Gastrocnemius medialis (tissue), 4 donors: ENCODE measurements around the gene CBL. TPM values are rescaled to one million over a fixed set of nuclear protein-coding genes. Genes with fewer than 3 reads are reported as not detected.

Source experiments
- ATAC-seq, 2 donors: fragments of 150-250 bp; one replicate each; pipeline ENCODE4 v1.9.1; 2016
- DNase-seq, 2 donors: peaks; one replicate each; pipeline ENCODE4 v3.0.0-alpha.2; 2019
- H3K27ac ChIP-seq, 4 donors: fragments of 200-600 bp; sonication (generic); 1 replicate in 1 of 4; 2 replicates in 3 of 4; pipeline ENCODE4 v1.5.1; 2016 to 2018; ENCODE audit warnings: mild to moderate bottlenecking in 2 of 4, moderate library complexity in 1 of 4
- H3K27me3 ChIP-seq, 3 donors: fragments of 200-600 bp; sonication (generic) in 2 of 3; 1 replicate in 1 of 3; 2 replicates in 2 of 3; pipeline versions ENCODE4 v1.5.1 to v1.6.0; 2016 to 2019; ENCODE audit warnings: mild to moderate bottlenecking in 1 of 3, moderate library complexity in 1 of 3
- H3K36me3 ChIP-seq, 2 donors: fragments of 200-600 bp; sonication (generic) in 1 of 2; one replicate each; pipeline ENCODE4 v1.5.1; 2017 to 2018
- H3K4me1 ChIP-seq, 2 donors: fragments of 200-600 bp; sonication (generic) in 1 of 2; one replicate each; pipeline ENCODE4 v1.5.1; 2016 to 2017; ENCODE audit warnings: mild to moderate bottlenecking in 2 of 2
- H3K4me3 ChIP-seq, 4 donors: fragments of 200-600 bp; sonication (generic) in 3 of 4; 1 replicate in 1 of 4; 2 replicates in 3 of 4; pipeline ENCODE4 v1.5.1; 2016 to 2019; ENCODE audit warnings: mild to moderate bottlenecking in 2 of 4
- H3K9me3 ChIP-seq, 3 donors: fragments of 200-600 bp; sonication (generic) in 2 of 3; 1 replicate in 1 of 3; 2 replicates in 2 of 3; pipeline ENCODE4 v1.5.1; 2016 to 2019
- CTCF ChIP-seq, 5 experiments: fragments of 450-650 bp in 3 of 5; fragments of 200-600 bp in 2 of 5; sonication (generic) in 2 of 5; IDR thresholded peaks in 4 of 5; conservative IDR thresholded peaks in 1 of 5; 1 replicate in 4 of 5; 2 replicates in 1 of 5; pipeline ENCODE4 v1.5.1; 2016 to 2019; ENCODE audit warnings: antibody characterized with exemption in 5 of 5, mild to moderate bottlenecking in 3 of 5, moderate library complexity in 3 of 5
- POLR2A ChIP-seq, 2 donors: fragments of 450-650 bp; IDR thresholded peaks; one replicate each; pipeline ENCODE4 v1.6.1; 2017; ENCODE audit warnings: antibody characterized with exemption in 2 of 2, mild to moderate bottlenecking in 2 of 2, moderate library complexity in 2 of 2
- in situ Hi-C, 4 donors: fragments of 200-750 bp; cut with MboI; loops; one replicate each; pipeline versions ENCODE4 v1.15.0 to v1.8.0; 2017; ENCODE audit warnings: low sequenced_read_pairs in 4 of 4
- intact Hi-C: fragments of 100-400 bp; cut with DNase I; formaldehyde crosslinking; loops from one replicate; pipeline ENCODE4 v1.15.1; 2023; ENCODE audit warnings: low total_unique reads
- total RNA-seq, 4 donors: library from RNA; depleted of rRNA; stranded (reverse); fragments of >200 nt; gene quantifications; one replicate each; pipeline versions ENCODE4 v1.1.0 to v1.2.3, GENCODE V29; 2016

The CBL gene
- total RNA-seq, 4 donors from 2014 or later = 3.0 to 6.7 (median 4.5) TPM

GRCh38 chr11:119351232-119351631, 145.1 kb downstream of the CBL start:
- H3K27me3 ChIP-seq = no peaks in the 10 kb centered on the region
- ATAC-seq = no peak
- peaks cover 11 to 16% of the 10 kb centered on the region in 2 donors for H3K4me1 ChIP-seq
- TF ChIP-seq POLR2A (IDR thresholded peaks at IDR 0.05) (no peak), CTCF (IDR thresholded peaks at IDR 0.05 in 4 of 5, conservative IDR thresholded peaks at IDR 0.05 in 1 of 5) (no peak)
- H3K4me3 ChIP-seq = no peak overlapping the region
- no peak for DNase-seq
- H3K36me3 ChIP-seq = peaks cover 0 to 8% of the 10 kb centered on the region in 2 donors
- in situ Hi-C loops (loop anchor here in 1 of 4 donors (10.0 kb wide), 1 partner anchor 124 kb away; no protein-coding TSS in a partner anchor), intact Hi-C loops (no loop called here)
- H3K27ac ChIP-seq = no peak overlapping the region
- H3K9me3 ChIP-seq = no peaks in the 10 kb centered on the region

GRCh38 chr11:119352857-119353260, 146.7 kb downstream of the CBL start:
- TF ChIP-seq CTCF (IDR thresholded peaks at IDR 0.05 in 4 of 5, conservative IDR thresholded peaks at IDR 0.05 in 1 of 5) (no peak), POLR2A (IDR thresholded peaks at IDR 0.05) (no peak)
- ATAC-seq (no peak), DNase-seq (peak in 1 of 2 donors; percentile 26)
- Histone ChIP-seq H3K27me3 (no peaks in the 10 kb centered on the region), H3K4me1 (peaks cover 18 to 19% of the 10 kb centered on the region in 2 donors), H3K27ac (peak overlapping the region; percentile 30 to 98 (median 56)), H3K9me3 (no peaks in the 10 kb centered on the region), H3K4me3 (no peak overlapping the region), H3K36me3 (peaks cover 0 to 15% of the 10 kb centered on the region in 2 donors)
- in situ Hi-C loops (loop anchor here in 1 of 4 donors (10.0 kb wide), 1 partner anchor 122 kb away; no protein-coding TSS in a partner anchor), intact Hi-C loops (no loop called here)

- intact Hi-C loops = no loop called here
- ATAC-seq (no peak), DNase-seq (no peak)
- Histone ChIP-seq H3K4me3 (no peak overlapping the region), H3K27ac (peak overlapping the region; percentile 96 to 99 (median 98)), H3K27me3 (no peaks in the 10 kb centered on the region), H3K36me3 (peaks cover 0 to 36% of the 10 kb centered on the region in 2 donors), H3K9me3 (no peaks in the 10 kb centered on the region), H3K4me1 (peaks cover 24 to 27% of the 10 kb centered on the region in 2 donors)
- in situ Hi-C loops = loop anchor here in 1 of 4 donors (10.0 kb wide), 1 partner anchor 120 kb away; no protein-coding TSS in a partner anchor
- no peak for TF ChIP-seq POLR2A (IDR thresholded peaks at IDR 0.05)
- no peak for TF ChIP-seq CTCF (IDR thresholded peaks at IDR 0.05 in 4 of 5, conservative IDR thresholded peaks at IDR 0.05 in 1 of 5)
Measured at GRCh38 chr11:119355091-119355843, 149.1 kb downstream of the CBL start.

DNA sequence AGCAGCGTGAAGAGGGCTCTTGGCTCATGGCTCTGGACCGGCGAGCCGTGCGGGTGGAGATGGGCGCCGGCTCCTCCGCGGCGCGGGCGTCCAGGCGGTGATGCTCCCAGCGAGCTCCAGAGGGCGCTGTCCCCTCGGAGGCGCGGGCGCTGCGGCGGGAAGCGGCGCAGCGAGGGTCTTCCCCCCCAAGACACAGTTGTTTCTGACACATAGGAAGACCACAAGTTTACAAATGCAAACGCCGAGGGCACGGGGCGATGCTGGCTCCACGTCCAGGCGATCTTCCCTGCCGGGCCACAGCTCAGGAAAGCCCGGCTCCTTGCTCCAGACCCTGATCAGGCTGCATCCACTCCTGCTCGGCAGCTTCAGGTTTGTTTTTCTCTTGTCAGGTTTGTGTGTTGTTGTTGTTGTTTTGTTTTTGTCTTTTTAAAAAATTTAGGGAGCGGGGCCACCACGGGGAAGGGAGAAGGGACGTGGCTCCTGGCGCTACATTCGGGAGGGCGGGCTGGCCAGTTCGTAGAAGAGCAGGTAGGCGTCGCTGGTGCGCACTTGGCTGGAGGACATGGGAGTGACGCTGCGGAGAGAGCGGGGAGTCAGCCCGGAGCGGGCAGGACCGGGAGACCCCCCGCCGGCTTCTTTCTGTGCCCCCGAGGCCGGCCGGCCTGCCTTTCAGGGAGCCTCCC, 150.4 kb downstream of the CBL start:
- intact Hi-C loops (loop anchor here (1.0 kb wide), 1 partner anchor 18 kb away; no protein-coding TSS in a partner anchor), in situ Hi-C loops (loop anchor here in 1 of 4 donors (10.0 kb wide), 1 partner anchor 118 kb away; no protein-coding TSS in a partner anchor)
- H3K9me3 ChIP-seq = no peaks in the 10 kb centered on the region
- no peaks in the 10 kb centered on the region for H3K27me3 ChIP-seq
- H3K4me3 ChIP-seq = peak overlapping the region; percentile 42 to 56 (median 48)
- peaks cover 33 to 34% of the 10 kb centered on the region in 2 donors for H3K4me1 ChIP-seq
- DNase-seq (peak in 1 of 2 donors; percentile 80), ATAC-seq (peak; percentile 38 to 48)
- H3K27ac ChIP-seq = peak overlapping the region; percentile 96 to 99 (median 98)
- peaks cover 0 to 36% of the 10 kb centered on the region in 2 donors for H3K36me3 ChIP-seq
- peak in 1 of 2 donors; percentile 27 for TF ChIP-seq POLR2A (IDR thresholded peaks at IDR 0.05)
- TF ChIP-seq CTCF (IDR thresholded peaks at IDR 0.05 in 4 of 5, conservative IDR thresholded peaks at IDR 0.05 in 1 of 5) = peak; percentile 87 to 99 (median 92)
